ENCODE results near the gene INSYN1.
"Not testable (repeated sequence)": the region's sequence is repeated elsewhere in the genome, so short reads cannot be mapped to it uniquely, and the experiment has no call there.

INSYN1 gene

DNA sequence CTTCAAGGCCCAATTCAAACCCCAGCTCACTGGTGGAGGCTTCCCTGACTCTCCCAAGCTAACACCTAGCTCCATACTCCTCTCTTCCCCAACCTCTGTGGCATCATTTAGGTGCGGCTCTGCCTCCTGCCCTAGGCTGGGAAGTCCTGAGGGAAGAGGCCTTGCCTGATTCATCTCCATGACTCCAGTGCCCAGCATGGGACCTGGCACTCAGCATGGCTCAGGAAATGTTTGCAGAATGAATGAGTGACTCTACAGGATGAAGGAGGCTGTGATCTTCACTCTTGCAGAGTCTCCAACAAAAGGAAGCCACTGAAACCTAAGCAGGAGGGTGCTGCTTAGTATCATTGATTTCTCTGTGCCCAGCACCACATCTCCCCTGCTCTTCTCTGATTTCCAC is 34.5 kb upstream of the INSYN1 start:
- no peak for TF ChIP-seq POLR2AphosphoS5 (IDR thresholded peaks at IDR 0.05; ENCODE audit: low read depth, low read length)
- no peak for TF ChIP-seq TAF1 (IDR thresholded peaks at IDR 0.05; ENCODE audit: borderline replicate concordance, low read depth, low read length)
- no peak for TF ChIP-seq POLR2A (IDR thresholded peaks at IDR 0.05; ENCODE audit: low read depth, low read length)

GRCh38 chr15:73786538-73786937 is 33.4 kb upstream of the INSYN1 start:
- TF ChIP-seq TAF1 (IDR thresholded peaks at IDR 0.05; ENCODE audit: borderline replicate concordance, low read depth, low read length) (no peak), POLR2AphosphoS5 (IDR thresholded peaks at IDR 0.05; ENCODE audit: low read depth, low read length) (no peak), POLR2A (IDR thresholded peaks at IDR 0.05; ENCODE audit: low read depth, low read length) (no peak)
- DNase-seq (ENCODE audit: insufficient read length), result no peak
- FAIRE-seq, result no peak

More for the DNA sequence above, 34.5 kb upstream of the INSYN1 start:
- FAIRE-seq (no peak), DNase-seq (ENCODE audit: insufficient read length) (no peak)

DNA sequence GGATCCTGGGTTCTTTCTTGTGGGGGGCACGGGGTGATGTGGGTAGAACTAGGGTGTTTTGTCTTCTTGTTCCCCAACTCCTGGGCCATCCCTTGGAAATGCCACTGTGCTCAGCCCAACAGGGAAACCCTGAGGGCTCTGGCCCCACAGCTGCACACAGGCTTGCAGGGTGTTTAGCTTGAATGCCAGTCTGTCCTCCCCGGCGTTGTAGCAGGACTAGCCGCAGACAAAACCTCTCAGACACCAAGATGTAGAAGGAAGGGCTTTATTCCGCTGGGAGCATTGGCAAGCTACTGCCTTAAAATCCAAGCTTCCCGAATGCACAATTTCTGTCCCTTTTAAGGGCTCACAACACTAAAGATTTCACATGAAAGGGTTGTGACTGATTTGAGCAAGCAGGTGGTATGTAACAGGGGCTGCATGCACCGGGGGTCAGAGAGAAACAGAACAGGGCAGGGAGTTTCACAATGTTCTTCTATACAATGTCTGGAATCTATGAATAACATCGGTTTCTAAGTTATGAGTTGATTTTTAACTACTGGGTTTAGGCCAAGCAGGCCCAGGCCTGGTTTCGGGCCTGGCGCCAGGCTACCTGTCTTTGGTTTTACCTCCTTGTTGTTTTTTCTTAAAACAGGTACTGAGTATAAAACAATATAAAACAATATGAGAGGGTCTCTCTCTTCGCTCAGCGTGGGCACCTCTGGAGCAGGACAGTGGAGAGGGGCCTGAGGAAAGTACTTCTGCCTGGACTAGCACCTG is 32.3 kb upstream of the INSYN1 start:
- DNase-seq (ENCODE audit: insufficient read length); FAIRE-seq: not testable (repeated sequence)

DNA sequence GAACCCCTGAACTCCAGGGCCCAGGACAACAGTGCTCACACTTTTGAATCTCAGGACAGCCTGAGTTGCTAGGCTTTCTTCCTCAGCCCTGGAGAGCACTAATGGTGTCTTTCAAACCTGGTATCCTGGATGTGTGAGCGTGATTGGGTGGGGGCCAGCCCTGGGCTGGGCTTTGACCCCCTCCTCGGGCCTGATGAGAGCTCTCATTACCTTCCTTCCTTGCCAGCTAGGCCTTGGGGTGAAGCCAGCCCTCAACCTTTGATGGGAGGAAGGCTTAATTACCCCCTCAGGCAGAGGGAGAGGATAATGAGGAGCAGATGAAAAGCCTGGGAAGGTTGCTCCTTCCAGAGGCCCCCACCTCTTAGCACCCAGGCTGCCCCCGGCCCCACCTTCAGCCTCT is 31.1 kb upstream of the INSYN1 start:
- FAIRE-seq, result no peak
- no peak for DNase-seq (ENCODE audit: insufficient read length)
- TF ChIP-seq POLR2AphosphoS5 (IDR thresholded peaks at IDR 0.05; ENCODE audit: low read depth, low read length) (no peak), TAF1 (IDR thresholded peaks at IDR 0.05; ENCODE audit: borderline replicate concordance, low read depth, low read length) (no peak), POLR2A (IDR thresholded peaks at IDR 0.05; ENCODE audit: low read depth, low read length) (no peak)

- no peak for TF ChIP-seq TAF1 (IDR thresholded peaks at IDR 0.05; ENCODE audit: borderline replicate concordance, low read depth, low read length)
- no peak for TF ChIP-seq POLR2AphosphoS5 (IDR thresholded peaks at IDR 0.05; ENCODE audit: low read depth, low read length)
- TF ChIP-seq POLR2A (IDR thresholded peaks at IDR 0.05; ENCODE audit: low read depth, low read length), result no peak
- DNase-seq (ENCODE audit: insufficient read length) (no peak), FAIRE-seq (no peak)
These were observed 29.3 kb upstream of the INSYN1 start for GRCh38 chr15:73782344-73782959.

DNA sequence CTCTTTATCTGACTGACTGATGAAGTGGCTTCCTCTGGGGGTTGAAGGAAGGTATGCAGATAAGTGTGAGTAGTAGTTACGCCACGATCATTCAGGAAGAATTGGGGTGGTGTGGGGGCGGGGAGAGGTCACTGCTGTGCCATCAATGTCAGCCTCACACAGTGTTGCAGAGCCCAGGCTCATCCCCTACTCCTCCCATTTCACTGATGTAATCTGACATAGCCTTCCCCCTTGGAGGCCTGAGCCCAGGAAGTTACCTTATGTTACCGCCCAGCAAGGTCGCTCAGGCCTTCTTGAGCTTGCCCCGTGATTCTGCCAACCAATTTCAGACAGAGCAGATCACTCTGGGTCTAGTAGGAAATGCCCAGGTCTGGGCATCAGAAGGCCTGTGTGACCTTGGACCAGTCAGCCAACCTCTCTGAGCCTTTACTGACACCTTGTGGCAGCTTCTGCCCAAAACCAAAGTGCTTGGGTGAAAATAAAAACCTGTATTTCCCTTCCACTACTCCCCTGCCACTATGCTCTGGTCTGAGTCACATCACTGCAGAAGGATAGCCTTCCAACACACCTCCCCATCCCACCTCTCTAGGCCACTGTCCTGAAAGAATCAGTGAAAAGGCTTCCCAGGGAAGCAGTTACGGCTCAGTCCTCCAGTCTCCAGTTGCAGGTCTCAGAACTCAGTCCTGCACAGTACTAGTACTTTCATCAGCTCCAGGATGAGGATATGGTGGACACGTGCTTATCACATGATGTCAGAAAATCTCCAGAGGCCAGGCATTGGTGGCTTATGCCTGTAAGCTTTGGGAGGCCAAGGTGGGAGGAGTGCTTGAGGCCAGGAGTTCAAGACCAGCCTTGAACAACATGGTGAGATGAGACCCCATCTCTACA is 28.1 kb upstream of the INSYN1 start:
- FAIRE-seq (no peak), DNase-seq (ENCODE audit: insufficient read length) (no peak)
- no peak for TF ChIP-seq POLR2AphosphoS5 (IDR thresholded peaks at IDR 0.05; ENCODE audit: low read depth, low read length)
- TF ChIP-seq TAF1 (IDR thresholded peaks at IDR 0.05; ENCODE audit: borderline replicate concordance, low read depth, low read length), result no peak
- no peak for TF ChIP-seq POLR2A (IDR thresholded peaks at IDR 0.05; ENCODE audit: low read depth, low read length)

DNA sequence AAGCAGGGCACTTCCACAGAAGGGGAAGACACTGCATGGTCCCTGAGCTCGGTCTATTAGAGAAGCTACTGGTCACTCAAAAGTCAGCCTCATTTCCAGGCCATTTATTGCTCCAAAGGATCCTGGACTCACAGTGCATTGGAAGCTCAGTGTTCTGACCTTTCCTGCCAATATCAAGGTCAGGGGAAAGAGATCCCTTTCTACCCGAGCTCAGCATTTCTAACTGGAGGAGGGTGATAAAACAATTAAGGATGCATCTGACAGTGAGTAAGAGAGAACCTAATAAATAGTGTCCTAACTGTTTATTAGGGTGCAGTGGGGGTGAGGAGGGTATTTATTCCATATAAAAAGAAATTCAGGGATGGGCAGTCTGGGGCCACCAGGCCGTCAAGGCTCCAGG is 26.8 kb upstream of the INSYN1 start:
- no peak for TF ChIP-seq POLR2AphosphoS5 (IDR thresholded peaks at IDR 0.05; ENCODE audit: low read depth, low read length)
- TF ChIP-seq TAF1 (IDR thresholded peaks at IDR 0.05; ENCODE audit: borderline replicate concordance, low read depth, low read length), result no peak
- TF ChIP-seq POLR2A (IDR thresholded peaks at IDR 0.05; ENCODE audit: low read depth, low read length), result no peak
- no peak for FAIRE-seq

GRCh38 chr15:73777741-73778140 is 24.6 kb upstream of the INSYN1 start:
- FAIRE-seq (no peak), DNase-seq (ENCODE audit: insufficient read length) (no peak)
- TF ChIP-seq TAF1 (IDR thresholded peaks at IDR 0.05; ENCODE audit: borderline replicate concordance, low read depth, low read length) (no peak), POLR2A (IDR thresholded peaks at IDR 0.05; ENCODE audit: low read depth, low read length) (no peak), POLR2AphosphoS5 (IDR thresholded peaks at IDR 0.05; ENCODE audit: low read depth, low read length) (no peak)

More for the DNA sequence above, 26.8 kb upstream of the INSYN1 start:
- DNase-seq (ENCODE audit: insufficient read length), result no peak

DNA sequence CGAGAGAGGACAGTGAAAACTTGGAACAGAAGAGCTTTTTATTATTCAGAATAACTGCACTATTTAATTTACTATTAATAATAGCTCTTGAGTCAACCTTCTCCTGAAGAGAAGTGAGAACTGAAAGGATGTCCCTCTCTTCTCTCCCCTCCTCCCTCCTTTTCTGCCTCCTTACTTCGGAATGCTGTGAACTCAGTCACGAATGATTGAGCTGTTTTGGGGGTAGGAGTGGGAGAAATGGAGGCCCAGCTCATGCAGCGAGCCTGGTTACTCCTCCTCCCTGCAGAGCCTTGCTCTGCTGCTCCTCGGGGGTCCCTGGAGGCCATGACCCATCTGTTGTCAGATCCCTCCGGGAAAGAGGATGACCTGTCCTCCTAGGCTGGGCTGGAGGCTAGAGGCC is 20.3 kb upstream of the INSYN1 start:
- no peak for TF ChIP-seq TAF1 (IDR thresholded peaks at IDR 0.05; ENCODE audit: borderline replicate concordance, low read depth, low read length)
- FAIRE-seq (no peak), DNase-seq (ENCODE audit: insufficient read length) (no peak)

DNA sequence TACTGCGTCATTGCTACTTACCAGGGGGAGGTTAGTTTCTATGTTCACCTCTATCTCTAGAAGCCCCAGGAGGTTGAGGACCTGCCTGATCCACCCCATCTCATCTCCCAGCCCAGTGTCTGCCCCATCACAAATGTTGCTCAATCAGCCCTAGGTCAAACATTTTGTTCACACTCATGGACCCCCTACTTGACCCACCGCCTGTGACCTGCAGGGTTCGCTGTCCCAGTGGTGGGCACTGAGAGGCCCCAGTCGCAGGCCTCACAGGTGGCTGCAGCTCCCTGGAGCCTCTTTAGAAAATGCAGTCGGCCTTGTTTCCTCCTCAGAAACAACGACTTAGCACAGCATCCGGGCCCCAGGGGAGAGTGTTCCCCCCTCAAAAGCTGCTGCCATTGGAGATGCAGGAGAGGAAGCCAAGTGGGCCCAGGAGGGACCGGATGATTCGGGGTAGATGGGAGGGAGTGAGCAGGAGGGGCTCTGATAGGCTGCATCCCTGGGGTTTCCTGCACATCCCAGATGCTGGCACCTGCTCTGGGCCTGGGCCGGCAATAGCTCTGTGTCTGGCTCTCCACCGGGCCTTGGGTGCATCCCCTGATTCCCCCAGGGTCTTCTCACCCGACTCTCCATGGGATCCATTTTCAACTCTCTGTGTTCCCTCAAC is 18.4 kb upstream of the INSYN1 start:
- DNase-seq (ENCODE audit: insufficient read length) (no peak), FAIRE-seq (no peak)
- TF ChIP-seq POLR2A (IDR thresholded peaks at IDR 0.05; ENCODE audit: low read depth, low read length) (no peak), POLR2AphosphoS5 (IDR thresholded peaks at IDR 0.05; ENCODE audit: low read depth, low read length) (no peak), TAF1 (IDR thresholded peaks at IDR 0.05; ENCODE audit: borderline replicate concordance, low read depth, low read length) (no peak)

GRCh38 chr15:73770050-73770449 is 16.9 kb upstream of the INSYN1 start:
- TF ChIP-seq TAF1 (IDR thresholded peaks at IDR 0.05; ENCODE audit: borderline replicate concordance, low read depth, low read length) (no peak), POLR2A (IDR thresholded peaks at IDR 0.05; ENCODE audit: low read depth, low read length) (no peak), POLR2AphosphoS5 (IDR thresholded peaks at IDR 0.05; ENCODE audit: low read depth, low read length) (no peak)
- no peak for FAIRE-seq
- DNase-seq (ENCODE audit: insufficient read length), result no peak
